GM12878 (cell line): ENCODE data around the gene FAM234A. TPM values are rescaled to one million over a fixed set of nuclear protein-coding genes. Genes with fewer than 3 reads are reported as not detected.

Source experiments
- ATAC-seq: fragments of 200-7000 bp; cut with Tn5 transposase; 3 replicates; pipeline ENCODE4 v1.9.1; 2020; ENCODE audit warnings: mild to moderate bottlenecking, moderate library complexity
- BruUV-seq: library from RNA; stranded (reverse); fragments of 400-500 nt; replicated peaks from 2 replicates; lab custom pipeline; 2021; lab: Mats Ljungman, UMichigan
- CTCF ChIA-PET: fragments of 300-600 bp; sonication (Branson Sonifier 250); formaldehyde crosslinking; extraction: SDS; loops from one replicate; lab custom pipeline; 2021; ENCODE audit warnings: inconsistent platforms; lab: Yijun Ruan, JAX
- POLR2A ChIA-PET: fragments of 350-600 bp; formaldehyde crosslinking; extraction: SDS; loops from one replicate; lab custom pipeline; 2021; ENCODE audit warnings: inconsistent platforms; lab: Charles Lee
- RAD21 ChIA-PET: fragments of 300-600 bp; sonication (Branson Sonifier 250); formaldehyde crosslinking; loops from one replicate; lab custom pipeline; 2023; ENCODE audit warnings: antibody characterized with exemption; ENCODE audit not compliant: unreplicated experiment; lab: Charles Lee
- SMC1A ChIA-PET: fragments of 300-600 bp; sonication (Branson Sonifier 250); formaldehyde crosslinking; loops from one replicate; lab custom pipeline; 2023; ENCODE audit not compliant: unreplicated experiment, uncharacterized antibody; lab: Charles Lee
- DNase-seq: peaks from one replicate; pipeline ENCODE4 v3.0.0-alpha.2; 2011; ENCODE audit warnings: low read depth, low spot score
- FAIRE-seq: peaks from 3 replicates; lab custom pipeline; 2011; peaks lifted over from hg19 to GRCh38; lab: Jason Lieb, UNC
- H2AFZ ChIP-seq: 2 replicates; pipeline ENCODE4 v1.6.0; 2011; ENCODE audit warnings: low read depth, low read length, control low read depth; ENCODE audit not compliant: control insufficient read depth
- H3K27ac ChIP-seq: 2 replicates; pipeline ENCODE4 v1.5.1; 2011; ENCODE audit warnings: control low read depth; ENCODE audit not compliant: control insufficient read depth, insufficient read depth
- H3K27me3 ChIP-seq, 2 experiments: replicated peaks in 1 of 2; 2 replicates each; pipeline versions ENCODE4 v1.6.0 to v1.6.1; 2011; ENCODE audit warnings: low read length in 1 of 2; ENCODE audit not compliant: control insufficient read depth in 2 of 2, insufficient read depth in 2 of 2
- H3K36me3 ChIP-seq, 2 experiments: 2 replicates each; pipeline ENCODE4 v1.5.1; 2011; ENCODE audit warnings: low read length in 1 of 2; ENCODE audit not compliant: control insufficient read depth in 2 of 2, insufficient read depth in 2 of 2
- H3K4me1 ChIP-seq: 2 replicates; pipeline ENCODE4 v1.6.1; 2011; ENCODE audit warnings: mild to moderate bottlenecking, low read length, moderate library complexity, mixed read lengths; ENCODE audit not compliant: control insufficient read depth, insufficient read depth
- H3K4me2 ChIP-seq: 2 replicates; pipeline ENCODE4 v1.6.0; 2011; ENCODE audit warnings: control low read depth; ENCODE audit not compliant: control insufficient read depth, insufficient read depth
- H3K4me3 ChIP-seq: fragments of 200-600 bp; sonication (generic); 2 replicates; pipeline ENCODE4 v1.5.1; 2016
- H3K79me2 ChIP-seq: 2 replicates; pipeline ENCODE4 v1.6.0; 2011; ENCODE audit warnings: low read length; ENCODE audit not compliant: control insufficient read depth, insufficient read depth
- H3K9ac ChIP-seq: 2 replicates; pipeline ENCODE4 v1.8.0; 2011; ENCODE audit warnings: low read length, control low read depth, mixed read lengths; ENCODE audit not compliant: control insufficient read depth, insufficient read depth
- H3K9me3 ChIP-seq: replicated peaks from 3 replicates; pipeline ENCODE4 v1.5.1; 2011; ENCODE audit warnings: mild to moderate bottlenecking, low read length; ENCODE audit not compliant: control insufficient read depth, insufficient read depth
- H4K20me1 ChIP-seq: 2 replicates; pipeline ENCODE4 v1.6.0; 2011; ENCODE audit not compliant: control insufficient read depth, insufficient read depth
- BCL11A ChIP-seq: IDR thresholded peaks from 2 replicates; pipeline ENCODE4 v1.6.1; 2011; ENCODE audit warnings: low read depth, low read length
- BRCA1 ChIP-seq: IDR thresholded peaks from 2 replicates; pipeline ENCODE4 v1.6.1; 2011; ENCODE audit warnings: low read depth, low read length, improper control_type of control experiment
- EGR1 ChIP-seq, 2 experiments: IDR thresholded peaks; 1 replicate in 1 of 2; 2 replicates in 1 of 2; pipeline ENCODE4 v1.6.1; 2011 to 2012; ENCODE audit warnings: low read depth in 2 of 2, low read length in 2 of 2, borderline replicate concordance in 1 of 2, mild to moderate bottlenecking in 1 of 2, moderate library complexity in 1 of 2
- JUND ChIP-seq: IDR thresholded peaks from 2 replicates; pipeline ENCODE4 v1.6.1; 2012; ENCODE audit warnings: low read depth, mild to moderate bottlenecking, low read length, improper control_type of control experiment, moderate library complexity
- MTA2 ChIP-seq: fragments of 450-650 bp; IDR thresholded peaks from 2 replicates; pipeline ENCODE4 v1.6.1; 2016; ENCODE audit warnings: low read depth, mild to moderate bottlenecking, moderate library complexity
- POLR2AphosphoS2 ChIP-seq: IDR thresholded peaks from 2 replicates; pipeline ENCODE4 v1.6.1; 2011; ENCODE audit warnings: low read depth, mild to moderate bottlenecking, low read length, improper control_type of control experiment, moderate library complexity
- RAD21 ChIP-seq: IDR thresholded peaks from 2 replicates; pipeline ENCODE4 v1.6.1; 2011; ENCODE audit warnings: mild to moderate bottlenecking, low read depth, low read length, moderate library complexity; ENCODE audit not compliant: insufficient read depth
- SMARCA5 ChIP-seq: fragments of 450-650 bp; IDR thresholded peaks from 2 replicates; pipeline ENCODE4 v1.6.1; 2017; ENCODE audit warnings: mild to moderate bottlenecking
- SREBF1 ChIP-seq: IDR thresholded peaks from 2 replicates; pipeline ENCODE4 v1.6.1; 2012; ENCODE audit warnings: mild to moderate bottlenecking, low read length
- TBL1XR1 ChIP-seq: IDR thresholded peaks from 2 replicates; pipeline ENCODE4 v1.6.1; 2012; ENCODE audit warnings: low read depth, low read length, improper control_type of control experiment
- YBX1 ChIP-seq: fragments of 450-650 bp; IDR thresholded peaks from 2 replicates; pipeline ENCODE4 v1.6.1; 2016; ENCODE audit warnings: antibody characterized with exemption
- ZBED1 ChIP-seq: IDR thresholded peaks from 2 replicates; pipeline ENCODE4 v1.6.1; 2016; ENCODE audit warnings: borderline replicate concordance
- ZNF217 ChIP-seq: fragments of 450-650 bp; IDR thresholded peaks from 2 replicates; pipeline ENCODE4 v1.6.1; 2017; ENCODE audit warnings: antibody characterized with exemption, mild to moderate bottlenecking
- WGBS: methylation state at CpG from one replicate; pipeline ENCODE4 v1.1.6; 2016; ENCODE audit warnings: low lambda C conversion rate; ENCODE audit not compliant: insufficient replicate concordance, insufficient coverage; ENCODE audit errors: missing lambda C conversion rate; 5-methylcytosine and 5-hydroxymethylcytosine counted together
- in situ Hi-C: fragments of 300-500 bp; cut with MboI; formaldehyde crosslinking; loops from 9 replicates; pipeline ENCODE4 v1.14.3; 2018; ENCODE audit warnings: mixed read lengths
- intact Hi-C: fragments of 100-400 bp; cut with micrococcal nuclease; formaldehyde crosslinking; loops from one replicate; pipeline ENCODE4 v1.14.2; 2022; ENCODE audit not compliant: unreplicated experiment
- polyA plus RNA-seq, 11 experiments: library from polyadenylated mRNA; depleted of rRNA in 4 of 11; unstranded in 6 of 11; stranded (reverse) in 5 of 11; fragments of >200 nt; fragmentation: Nextera tagmentation in 4 of 11; fragmentation: Illumina TruSeq in 1 of 11; extraction: Ambion mirVana in 4 of 11; extraction: Trizol in 1 of 11; gene quantifications; 1 replicate in 1 of 11; 2 replicates in 10 of 11; pipeline versions ENCODE4 v1.2.1 to v1.2.3, GENCODE V29; 2011 to 2016; ENCODE audit warnings: inconsistent platforms in 2 of 11, missing spikeins in 2 of 11, low read depth in 1 of 11
- total RNA-seq, 4 experiments: library from RNA; depleted of rRNA in 3 of 4; stranded (reverse); fragments of >200 nt in 3 of 4; fragmentation: Illumina TruSeq in 1 of 4; extraction: Trizol in 1 of 4; gene quantifications; 2 replicates each; pipeline versions ENCODE4 v1.2.1 to v1.2.3, GENCODE V29; 2013 to 2021
- TF ChIP-seq, protein P1 (sequence below): IDR thresholded peaks from 2 replicates; pipeline ENCODE4 v1.6.1; 2012; ENCODE audit warnings: low read depth, low read length, improper control_type of control experiment
- TF ChIP-seq, protein P2 (sequence below): IDR thresholded peaks from 2 replicates; pipeline ENCODE4 v1.6.1; 2011; ENCODE audit warnings: borderline replicate concordance, low read depth, mild to moderate bottlenecking, moderate library complexity, low read length; ENCODE audit not compliant: insufficient read depth, poor library complexity, severe bottlenecking
- TF ChIP-seq, protein P3 (sequence below): IDR thresholded peaks from 2 replicates; pipeline ENCODE4 v1.6.1; 2011; ENCODE audit warnings: borderline replicate concordance, low read depth, mild to moderate bottlenecking, moderate library complexity, mixed read lengths, low read length; ENCODE audit not compliant: insufficient read depth; ENCODE audit errors: extremely low read length

The FAM234A gene
- total and polyA plus RNA-seq, 10 of the 15 experiments (the other 5 are each of a cell fraction or from before 2014, with no cell fraction given): 1.6 to 37.6 (median 17.3) TPM

DNA sequence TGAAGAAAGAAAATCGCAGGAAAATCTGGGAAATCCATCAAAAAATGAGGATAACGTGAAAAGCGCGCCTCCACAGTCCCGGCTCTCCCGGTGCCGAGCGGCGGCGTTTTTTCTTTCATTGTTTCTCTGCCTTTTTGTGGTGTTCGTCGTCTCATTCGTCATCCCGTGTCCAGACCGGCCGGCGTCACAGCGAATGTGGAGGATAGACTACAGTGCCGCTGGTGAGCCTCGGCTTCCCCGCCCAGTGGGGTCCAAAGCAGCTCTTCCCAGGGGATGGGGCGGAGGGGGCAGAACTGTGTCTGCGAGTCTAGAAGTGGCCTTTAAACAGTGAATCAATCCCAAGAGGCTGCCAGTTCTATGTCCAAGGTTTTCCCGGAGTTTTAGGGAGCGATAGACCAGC, 19.8 kb downstream of the FAM234A start:
- no peaks in the 10 kb centered on the region for H4K20me1 ChIP-seq
- no TSS peak for BruUV-seq
- ChIA-PET RAD21 (interaction anchor here (2.4 kb wide), 1 partner anchor 19 kb away, joined by 13 read pairs; the partner anchor contains the start of gene FAM234A), SMC1A (interaction anchor here (1.0 to 1.3 kb wide), 2 partner anchors 15 to 19 kb away, joined by 3 to 4 read pairs; partner anchors contain the start of gene FAM234A)
- no peak overlapping the region for H2AFZ ChIP-seq
- H3K27ac ChIP-seq: no peak overlapping the region
- H3K36me3 ChIP-seq: peaks cover 0 to 4% of the 10 kb centered on the region in 2 experiments; a peak in 2 of 4 replicates
- no peak overlapping the region for H3K9ac ChIP-seq
- FAIRE-seq (no peak), DNase-seq (no peak)
- TF ChIP-seq POLR2AphosphoS2 (no peak), EGR1 (IDR thresholded peaks at IDR 0.05; ENCODE audit: borderline replicate concordance in 1 of 2, low read depth in 2 of 2, low read length in 2 of 2) (no peak), RAD21 (no peak), MTA2 (no peak), BCL11A (no peak), SREBF1 (no peak), TBL1XR1 (no peak), ZNF217 (no peak), BRCA1 (no peak), YBX1 (no peak), JUND (no peak), SMARCA5 (no peak), ZBED1 (no peak)
- TF ChIP-seq, protein P1, sequence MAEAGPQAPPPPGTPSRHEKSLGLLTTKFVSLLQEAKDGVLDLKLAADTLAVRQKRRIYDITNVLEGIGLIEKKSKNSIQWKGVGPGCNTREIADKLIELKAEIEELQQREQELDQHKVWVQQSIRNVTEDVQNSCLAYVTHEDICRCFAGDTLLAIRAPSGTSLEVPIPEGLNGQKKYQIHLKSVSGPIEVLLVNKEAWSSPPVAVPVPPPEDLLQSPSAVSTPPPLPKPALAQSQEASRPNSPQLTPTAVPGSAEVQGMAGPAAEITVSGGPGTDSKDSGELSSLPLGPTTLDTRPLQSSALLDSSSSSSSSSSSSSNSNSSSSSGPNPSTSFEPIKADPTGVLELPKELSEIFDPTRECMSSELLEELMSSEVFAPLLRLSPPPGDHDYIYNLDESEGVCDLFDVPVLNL: no peak
- TF ChIP-seq, protein P2, sequence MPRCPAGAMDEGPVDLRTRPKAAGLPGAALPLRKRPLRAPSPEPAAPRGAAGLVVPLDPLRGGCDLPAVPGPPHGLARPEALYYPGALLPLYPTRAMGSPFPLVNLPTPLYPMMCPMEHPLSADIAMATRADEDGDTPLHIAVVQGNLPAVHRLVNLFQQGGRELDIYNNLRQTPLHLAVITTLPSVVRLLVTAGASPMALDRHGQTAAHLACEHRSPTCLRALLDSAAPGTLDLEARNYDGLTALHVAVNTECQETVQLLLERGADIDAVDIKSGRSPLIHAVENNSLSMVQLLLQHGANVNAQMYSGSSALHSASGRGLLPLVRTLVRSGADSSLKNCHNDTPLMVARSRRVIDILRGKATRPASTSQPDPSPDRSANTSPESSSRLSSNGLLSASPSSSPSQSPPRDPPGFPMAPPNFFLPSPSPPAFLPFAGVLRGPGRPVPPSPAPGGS: no peak
- TF ChIP-seq, protein P3, sequence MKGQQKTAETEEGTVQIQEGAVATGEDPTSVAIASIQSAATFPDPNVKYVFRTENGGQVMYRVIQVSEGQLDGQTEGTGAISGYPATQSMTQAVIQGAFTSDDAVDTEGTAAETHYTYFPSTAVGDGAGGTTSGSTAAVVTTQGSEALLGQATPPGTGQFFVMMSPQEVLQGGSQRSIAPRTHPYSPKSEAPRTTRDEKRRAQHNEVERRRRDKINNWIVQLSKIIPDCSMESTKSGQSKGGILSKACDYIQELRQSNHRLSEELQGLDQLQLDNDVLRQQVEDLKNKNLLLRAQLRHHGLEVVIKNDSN: no peak
- TF ChIP-seq, all 136 proteins: peak for 0
- no peaks in the 10 kb centered on the region for H3K27me3 ChIP-seq
- H3K79me2 ChIP-seq: no peaks in the 10 kb centered on the region
- intact Hi-C loops (no loop called here), in situ Hi-C loops (no loop called here)
- 95% methylated on average over 25 of the region's 25 CpGs for WGBS
- peaks cover 4% of the 10 kb centered on the region; the same call in 1 of the 2 replicates for H3K4me1 ChIP-seq
- no peak for ATAC-seq
- ChIA-PET CTCF (no interaction called here), POLR2A (interaction anchor here (0.8 to 3.7 kb wide), 2 partner anchors 18 to 25 kb away, joined by 3 to 26 read pairs; partner anchors contain the start of gene FAM234A)
- H3K4me2 ChIP-seq: no peak overlapping the region
- H3K9me3 ChIP-seq: no peaks in the 10 kb centered on the region
- H3K4me3 ChIP-seq: no peak overlapping the region
